Hepatocyte (in vitro differentiated cells): Measurements from ENCODE around the gene VGLL4. TPM values are rescaled to one million over a fixed set of nuclear protein-coding genes. Genes with fewer than 3 reads are reported as not detected.

ENCODE experiments used
- DNase-seq: peaks from one replicate; pipeline ENCODE4 v3.0.0-alpha.2; 2016; ENCODE audit warnings: low spot score
- H2AFZ ChIP-seq: fragments of 200-600 bp; sonication (generic); 2 replicates; pipeline ENCODE4 v1.6.0; 2016; ENCODE audit warnings: antibody characterized with exemption, mild to moderate bottlenecking
- H3K27ac ChIP-seq: fragments of 200-600 bp; sonication (generic); 2 replicates; pipeline ENCODE4 v1.5.1; 2016; ENCODE audit warnings: mild to moderate bottlenecking
- H3K27me3 ChIP-seq: fragments of 200-600 bp; sonication (generic); 2 replicates; pipeline ENCODE4 v1.6.1; 2016
- H3K36me3 ChIP-seq: fragments of 200-600 bp; sonication (generic); replicated peaks from 2 replicates; pipeline ENCODE4 v1.5.1; 2016; ENCODE audit warnings: low read depth; ENCODE audit not compliant: insufficient read depth
- H3K4me1 ChIP-seq: fragments of 200-600 bp; sonication (generic); 2 replicates; pipeline ENCODE4 v1.5.1; 2016; ENCODE audit warnings: mild to moderate bottlenecking, moderate library complexity; ENCODE audit not compliant: insufficient read depth
- H3K4me2 ChIP-seq: fragments of 200-600 bp; sonication (generic); 2 replicates; pipeline ENCODE4 v1.6.0; 2016
- H3K4me3 ChIP-seq: fragments of 200-600 bp; sonication (generic); 2 replicates; pipeline ENCODE4 v1.5.1; 2016; ENCODE audit warnings: mild to moderate bottlenecking
- H3K79me2 ChIP-seq: fragments of 200-600 bp; sonication (generic); 2 replicates; pipeline ENCODE4 v1.6.0; 2017; ENCODE audit warnings: mild to moderate bottlenecking
- H3K9me2 ChIP-seq: fragments of 200-600 bp; sonication (generic); replicated peaks from 2 replicates; pipeline ENCODE4 v1.6.0; 2017; ENCODE audit warnings: mild to moderate bottlenecking; ENCODE audit not compliant: insufficient read depth
- H3K9me3 ChIP-seq: fragments of 200-600 bp; sonication (generic); 2 replicates; pipeline ENCODE4 v1.5.1; 2016; ENCODE audit warnings: low read depth, mild to moderate bottlenecking
- H4K20me1 ChIP-seq: fragments of 200-600 bp; sonication (generic); 2 replicates; pipeline ENCODE4 v1.6.0; 2016; ENCODE audit warnings: mild to moderate bottlenecking; ENCODE audit not compliant: insufficient read depth, poor library complexity, severe bottlenecking
- CTCF ChIP-seq: fragments of 200-600 bp; sonication (generic); IDR thresholded peaks from 2 replicates; pipeline ENCODE4 v1.5.1; 2016; ENCODE audit warnings: antibody characterized with exemption, mild to moderate bottlenecking; ENCODE audit not compliant: poor library complexity
- EZH2 ChIP-seq: fragments of 200-600 bp; sonication (generic); IDR thresholded peaks from 2 replicates; pipeline ENCODE4 v1.6.1; 2016; ENCODE audit warnings: antibody characterized with exemption, mild to moderate bottlenecking, borderline replicate concordance
- EZH2phosphoT487 ChIP-seq: fragments of 200-600 bp; sonication (generic); IDR thresholded peaks from one replicate; pipeline ENCODE4 v1.6.1; 2018; ENCODE audit warnings: antibody characterized with exemption, mild to moderate bottlenecking, low read depth, moderate library complexity; ENCODE audit not compliant: unreplicated experiment, severe bottlenecking
- whole genome bisulfite sequencing: methylation state at CpG from one replicate; pipeline ENCODE4 v1.1.6; 2016; ENCODE audit warnings: low lambda C conversion rate; ENCODE audit errors: missing lambda C conversion rate; 5-methylcytosine and 5-hydroxymethylcytosine counted together
- polyA plus RNA-seq: library from polyadenylated mRNA; unstranded; fragments of >200 nt; fragmentation: Nextera tagmentation; extraction: Ambion mirVana; gene quantifications from 2 replicates; pipeline ENCODE4 v1.2.1, GENCODE V29; 2016
- total RNA-seq: library from RNA; depleted of rRNA; stranded (reverse); fragments of >200 nt; gene quantifications from 2 replicates; pipeline ENCODE4 v1.2.3, GENCODE V29; 2014

Gene VGLL4
- total and polyA plus RNA-seq, 2 experiments from 2014 or later: 57.9 to 109 TPM

GRCh38 chr3:11569156-11569741 is 74.5 kb downstream of the VGLL4 start:
- Histone ChIP-seq H3K4me1 (no peaks in the 10 kb centered on the region), H3K27ac (peak overlapping the region; percentile 85), H4K20me1 (peaks cover 69% of the 10 kb centered on the region), H2AFZ (no peak overlapping the region), H3K27me3 (no peaks in the 10 kb centered on the region), H3K36me3 (no peaks in the 10 kb centered on the region), H3K79me2 (peaks cover 99% of the 10 kb centered on the region), H3K9me2 (no peaks in the 10 kb centered on the region), H3K9me3 (no peaks in the 10 kb centered on the region), H3K4me2 (no peak overlapping the region), H3K4me3 (no peak overlapping the region)
- TF ChIP-seq CTCF (no peak), EZH2phosphoT487 (no peak), EZH2 (no peak)
- DNase-seq: no peak
- WGBS: 88% methylated on average over 13 of the region's 13 CpGs

GRCh38 chr3:11568503-11569155 is 75.1 kb downstream of the VGLL4 start:
- TF ChIP-seq CTCF: no peak
- no peak for TF ChIP-seq EZH2phosphoT487
- no peak for TF ChIP-seq EZH2

GRCh38 chr3:11567516-11568467 is 75.9 kb downstream of the VGLL4 start:
- no peaks in the 10 kb centered on the region for H3K27me3 ChIP-seq
- H4K20me1 ChIP-seq: peaks cover 63% of the 10 kb centered on the region
- WGBS: 95% methylated on average over 27 of the region's 27 CpGs
- TF ChIP-seq EZH2: no peak
- no peak for TF ChIP-seq EZH2phosphoT487
- TF ChIP-seq CTCF: no peak
- H3K9me3 ChIP-seq: no peaks in the 10 kb centered on the region
- H3K36me3 ChIP-seq: no peaks in the 10 kb centered on the region
- no peak overlapping the region for H2AFZ ChIP-seq
- H3K9me2 ChIP-seq: no peaks in the 10 kb centered on the region
- peak overlapping the region; percentile 85 for H3K27ac ChIP-seq
- no peaks in the 10 kb centered on the region for H3K4me1 ChIP-seq
- H3K79me2 ChIP-seq: peaks cover 100% of the 10 kb centered on the region
- H3K4me3 ChIP-seq: no peak overlapping the region
- no peak for DNase-seq
- no peak overlapping the region for H3K4me2 ChIP-seq

More at GRCh38 chr3:11568503-11569155, 75.1 kb downstream of the VGLL4 start:
- Histone ChIP-seq H3K9me2 (no peaks in the 10 kb centered on the region), H3K9me3 (no peaks in the 10 kb centered on the region), H4K20me1 (peaks cover 68% of the 10 kb centered on the region), H3K4me2 (no peak overlapping the region), H3K27me3 (no peaks in the 10 kb centered on the region), H3K4me1 (no peaks in the 10 kb centered on the region), H2AFZ (no peak overlapping the region), H3K36me3 (no peaks in the 10 kb centered on the region), H3K27ac (peak overlapping the region; percentile 85), H3K79me2 (peaks cover 99% of the 10 kb centered on the region), H3K4me3 (no peak overlapping the region)
- WGBS: 80% methylated on average over 26 of the region's 29 CpGs
- DNase-seq: peak; percentile 44
